Spleen (tissue), 7 donors: ENCODE data around the gene PHACTR4.

ENCODE experiments used
- POLR2A ChIP-seq, 3 donors: fragments of 450-650 bp; IDR thresholded peaks; one replicate each; pipeline ENCODE4 v1.5.1; 2017; ENCODE audit warnings: antibody characterized with exemption in 3 of 3, mild to moderate bottlenecking in 1 of 3
- TF ChIP-seq, protein P1 (sequence below), 11 experiments: fragments of 200-600 bp in 7 of 11; fragments of 450-650 bp in 4 of 11; sonication (generic) in 4 of 11; IDR thresholded peaks in 8 of 11; conservative IDR thresholded peaks in 3 of 11; 1 replicate in 7 of 11; 2 replicates in 4 of 11; pipeline versions ENCODE4 v1.4.0 to v1.8.0; 2016 to 2021; ENCODE audit warnings: antibody characterized with exemption in 11 of 11, inconsistent platforms in 4 of 11, mild to moderate bottlenecking in 1 of 11
- donor health status: DM: no; HTN: no; CAD: no; lungs with moderate emphysema.
- donor health status: DM: no; HTN: no; CAD: no.
- donor health status: DM: no; HTN: no; CAD: no.

DNA sequence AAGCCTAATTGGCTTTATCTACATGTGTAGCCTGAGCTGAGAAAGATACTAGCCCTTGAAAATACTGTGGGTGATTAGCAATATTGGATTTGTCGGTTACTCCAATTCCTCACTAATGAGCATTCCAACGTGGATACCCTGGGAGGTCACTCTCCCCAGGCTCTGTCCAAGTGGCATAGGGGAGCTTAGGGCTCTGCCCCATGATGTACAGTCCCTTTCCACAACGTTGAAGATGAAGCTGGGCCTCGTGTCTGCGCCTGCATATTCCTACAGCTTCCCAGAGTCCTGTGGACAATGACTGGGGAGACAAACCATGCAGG, 138.9 kb downstream of the PHACTR4 start:
- TF ChIP-seq, protein P1, sequence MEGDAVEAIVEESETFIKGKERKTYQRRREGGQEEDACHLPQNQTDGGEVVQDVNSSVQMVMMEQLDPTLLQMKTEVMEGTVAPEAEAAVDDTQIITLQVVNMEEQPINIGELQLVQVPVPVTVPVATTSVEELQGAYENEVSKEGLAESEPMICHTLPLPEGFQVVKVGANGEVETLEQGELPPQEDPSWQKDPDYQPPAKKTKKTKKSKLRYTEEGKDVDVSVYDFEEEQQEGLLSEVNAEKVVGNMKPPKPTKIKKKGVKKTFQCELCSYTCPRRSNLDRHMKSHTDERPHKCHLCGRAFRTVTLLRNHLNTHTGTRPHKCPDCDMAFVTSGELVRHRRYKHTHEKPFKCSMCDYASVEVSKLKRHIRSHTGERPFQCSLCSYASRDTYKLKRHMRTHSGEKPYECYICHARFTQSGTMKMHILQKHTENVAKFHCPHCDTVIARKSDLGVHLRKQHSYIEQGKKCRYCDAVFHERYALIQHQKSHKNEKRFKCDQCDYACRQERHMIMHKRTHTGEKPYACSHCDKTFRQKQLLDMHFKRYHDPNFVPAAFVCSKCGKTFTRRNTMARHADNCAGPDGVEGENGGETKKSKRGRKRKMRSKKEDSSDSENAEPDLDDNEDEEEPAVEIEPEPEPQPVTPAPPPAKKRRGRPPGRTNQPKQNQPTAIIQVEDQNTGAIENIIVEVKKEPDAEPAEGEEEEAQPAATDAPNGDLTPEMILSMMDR (IDR thresholded peaks at IDR 0.05 in 8 of 11, conservative IDR thresholded peaks at IDR 0.05 in 3 of 11): no peak
- TF ChIP-seq POLR2A (IDR thresholded peaks at IDR 0.05): no peak
